NCI-H2171 (cell line): Measurements from ENCODE around the gene NCAM1.

ENCODE experiments used
- DNase-seq: peaks from one replicate; lab custom pipeline; 2025; lab: John Stamatoyannopoulos, UW

NCAM1 gene

GRCh38 chr11:113311536-113311935 is 350.3 kb downstream of the NCAM1 start:
- DNase-seq: no peak

GRCh38 chr11:113313601-113314000 is 352.4 kb downstream of the NCAM1 start:
- no peak for DNase-seq

- no peak for DNase-seq
These were observed 352.8 kb downstream of the NCAM1 start for GRCh38 chr11:113314065-113314388.

- peak; percentile 92 for DNase-seq
These were observed 353.4 kb downstream of the NCAM1 start, which contains the start of gene TTC12 for GRCh38 chr11:113314389-113315301. TTC12 (plus strand) TSS chr11:113314583; CDS start chr11:113316258, 1,675 bp downstream.

DNA sequence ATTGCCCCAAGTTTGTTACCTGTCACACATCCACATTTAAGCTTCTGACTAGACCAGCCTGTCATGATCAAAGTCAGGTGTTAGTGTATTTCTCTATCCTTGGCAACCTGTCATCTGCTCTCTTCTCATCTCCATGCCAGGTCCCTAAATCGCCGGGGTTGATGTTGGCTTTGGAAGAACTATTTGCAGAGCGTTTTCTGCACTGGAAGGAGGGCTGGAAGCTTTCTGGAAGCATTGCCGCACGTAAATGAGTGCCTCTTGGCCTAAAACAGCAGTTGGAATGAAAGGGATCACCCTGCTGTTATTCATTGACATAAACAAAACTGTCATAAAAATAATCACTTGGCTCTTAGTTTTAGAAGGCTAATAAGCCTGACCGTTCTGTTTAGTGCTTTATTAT is 354.6 kb downstream of the NCAM1 start:
- DNase-seq: no peak

DNA sequence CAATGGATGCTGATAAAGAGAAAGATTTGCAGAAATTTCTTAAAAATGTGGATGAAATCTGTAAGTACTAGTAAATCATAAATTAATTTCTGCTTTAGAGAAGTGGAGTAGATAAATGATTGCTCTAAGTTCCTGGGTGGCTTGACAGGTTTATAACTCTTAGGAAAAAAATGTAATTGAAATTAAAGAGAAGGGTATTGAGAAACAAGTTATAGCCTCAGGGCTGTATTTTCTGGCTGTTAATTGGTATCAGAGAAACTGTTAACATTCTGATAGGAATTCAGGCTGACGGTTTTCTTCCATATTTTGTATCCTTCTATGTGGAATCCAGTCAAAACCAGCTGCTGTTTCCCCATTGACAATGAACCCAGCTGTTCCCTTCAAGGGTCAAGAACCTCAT is 355.0 kb downstream of the NCAM1 start:
- DNase-seq: no peak

GRCh38 chr11:113317339-113317738 is 356.1 kb downstream of the NCAM1 start:
- DNase-seq: no peak

DNA sequence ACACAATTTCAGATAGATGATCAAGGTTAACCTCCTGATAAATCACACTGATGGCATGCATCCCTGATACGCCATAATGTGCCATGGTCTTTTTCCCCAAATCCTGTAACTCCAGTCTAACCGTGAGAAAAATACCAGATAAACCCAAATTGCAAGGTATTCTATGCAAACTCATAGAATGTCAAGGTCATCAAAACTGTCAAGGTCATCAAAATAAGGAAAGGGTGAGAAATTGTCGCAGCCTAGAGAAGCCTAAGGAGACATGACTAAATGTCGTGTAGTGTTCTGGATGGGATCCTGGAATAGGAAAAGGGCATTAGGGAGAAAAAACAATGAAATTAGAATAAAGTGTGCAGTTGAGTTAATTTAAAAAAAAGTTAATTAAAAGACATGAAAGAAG is 357.9 kb downstream of the NCAM1 start:
- DNase-seq: no peak

DNA sequence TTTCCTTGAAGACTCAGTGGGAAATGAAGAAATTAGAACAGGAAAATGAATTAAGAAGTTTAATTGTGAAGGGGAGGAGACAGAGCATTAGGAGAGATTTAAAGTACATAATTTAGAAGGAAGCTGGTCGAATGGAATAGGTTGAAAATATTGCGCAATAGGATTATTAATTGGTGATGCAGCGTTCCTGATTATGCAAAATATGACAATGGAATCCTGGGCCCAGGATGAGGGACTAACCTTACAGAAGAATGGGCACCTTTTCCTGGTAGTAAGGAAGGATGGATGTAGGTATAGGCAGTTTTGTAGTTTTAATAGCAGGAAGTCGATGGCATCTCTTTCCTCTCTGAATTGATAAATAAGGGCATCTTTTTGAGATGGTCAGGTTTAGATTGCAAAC is 360.9 kb downstream of the NCAM1 start:
- no peak for DNase-seq

- DNase-seq: no peak
These were observed 363.0 kb downstream of the NCAM1 start for GRCh38 chr11:113324250-113324649.
